Neuronal stem cell (in vitro differentiated cells): ENCODE results near the gene CLN5.

Experiments
- DNase-seq: peaks from one replicate; pipeline ENCODE4 v3.0.0-alpha.2; 2013; ENCODE audit warnings: low spot score
- H2AFZ ChIP-seq: one replicate; pipeline ENCODE4 v1.6.1; 2013; ENCODE audit warnings: mild to moderate bottlenecking, low read length, inconsistent platforms
- H2AK5ac ChIP-seq: 2 replicates; pipeline ENCODE4 v1.6.1; 2013; ENCODE audit warnings: low read depth, mild to moderate bottlenecking, inconsistent platforms, low read length, moderate library complexity, mixed read lengths
- H2BK120ac ChIP-seq: 2 replicates; pipeline ENCODE4 v1.6.1; 2013; ENCODE audit warnings: low read depth, mild to moderate bottlenecking, inconsistent platforms, low read length, moderate library complexity, mixed read lengths
- H2BK12ac ChIP-seq: one replicate; pipeline ENCODE4 v1.6.1; 2013; ENCODE audit warnings: low read length, inconsistent platforms
- H2BK15ac ChIP-seq: 2 replicates; pipeline ENCODE4 v1.6.1; 2013; ENCODE audit warnings: mild to moderate bottlenecking, low read length, inconsistent platforms, mixed read lengths
- H2BK5ac ChIP-seq: one replicate; pipeline ENCODE4 v1.6.1; 2013; ENCODE audit warnings: inconsistent platforms, mild to moderate bottlenecking, low read length, moderate library complexity
- H3K14ac ChIP-seq: one replicate; pipeline ENCODE4 v1.6.1; 2013; ENCODE audit warnings: low read length, inconsistent platforms
- H3K18ac ChIP-seq: 2 replicates; pipeline ENCODE4 v1.6.1; 2013; ENCODE audit warnings: low read length, inconsistent platforms
- H3K23ac ChIP-seq: 2 replicates; pipeline ENCODE4 v1.6.1; 2013; ENCODE audit warnings: low read depth, mild to moderate bottlenecking, mixed read lengths, low read length, inconsistent platforms; ENCODE audit not compliant: poor library complexity
- H3K27ac ChIP-seq: replicated peaks from 3 replicates; pipeline ENCODE4 v1.5.1; 2013; ENCODE audit warnings: low read length, inconsistent platforms
- H3K27me3 ChIP-seq, 3 experiments: 2 replicates each; pipeline ENCODE4 v1.6.1; 2013; ENCODE audit warnings: low read length in 3 of 3, mild to moderate bottlenecking in 2 of 3, inconsistent platforms in 1 of 3, low read depth in 1 of 3, mixed read lengths in 1 of 3, moderate library complexity in 1 of 3; ENCODE audit not compliant: control insufficient read depth in 3 of 3, insufficient read depth in 3 of 3
- H3K36me3 ChIP-seq, 2 donors: replicated peaks in 1 of 2; 2 replicates each; pipeline ENCODE4 v1.6.1; 2013; ENCODE audit warnings: low read length in 2 of 2; ENCODE audit not compliant: control insufficient read depth in 2 of 2, insufficient read depth in 2 of 2
- H3K4ac ChIP-seq: 2 replicates; pipeline ENCODE4 v1.6.1; 2013; ENCODE audit warnings: inconsistent platforms, mild to moderate bottlenecking, low read length, moderate library complexity
- H3K4me1 ChIP-seq, 2 donors: 1 replicate in 1 of 2; 2 replicates in 1 of 2; pipeline ENCODE4 v1.6.1; 2013; ENCODE audit warnings: low read length in 2 of 2, low read depth in 1 of 2; ENCODE audit not compliant: control insufficient read depth in 2 of 2, insufficient read depth in 1 of 2
- H3K4me2 ChIP-seq: one replicate; pipeline ENCODE4 v1.6.1; 2013; ENCODE audit warnings: mild to moderate bottlenecking, low read length, inconsistent platforms; ENCODE audit not compliant: insufficient read depth, poor library complexity, severe bottlenecking
- H3K4me3 ChIP-seq, 2 donors: 2 replicates each; pipeline ENCODE4 v1.5.1; 2013; ENCODE audit warnings: low read length in 2 of 2, mild to moderate bottlenecking in 2 of 2, inconsistent platforms in 1 of 2, moderate library complexity in 1 of 2
- H3K79me1 ChIP-seq: one replicate; pipeline ENCODE4 v1.6.1; 2013; ENCODE audit warnings: low read depth, mild to moderate bottlenecking, inconsistent platforms, low read length, moderate library complexity
- H3K9ac ChIP-seq: one replicate; pipeline ENCODE4 v1.6.1; 2013; ENCODE audit warnings: mild to moderate bottlenecking, low read depth, low read length, inconsistent platforms; ENCODE audit not compliant: poor library complexity
- H3K9me3 ChIP-seq, 2 donors: replicated peaks in 1 of 2; 2 replicates each; pipeline versions ENCODE3 to v1.6.1; 2013; ENCODE audit warnings: low read length in 2 of 2, mild to moderate bottlenecking in 2 of 2, inconsistent platforms in 1 of 2, low read depth in 1 of 2, mixed read lengths in 1 of 2, moderate library complexity in 1 of 2; ENCODE audit not compliant: control insufficient read depth in 2 of 2, insufficient read depth in 1 of 2
- H4K8ac ChIP-seq: one replicate; pipeline ENCODE4 v1.6.1; 2013; ENCODE audit warnings: low read depth, mild to moderate bottlenecking, inconsistent platforms, low read length, moderate library complexity
- H4K91ac ChIP-seq: one replicate; pipeline ENCODE4 v1.6.1; 2013; ENCODE audit warnings: low read length, low read depth, mild to moderate bottlenecking, inconsistent platforms; ENCODE audit not compliant: poor library complexity
- WGBS, 2 donors: extraction: QIAGEN DNeasy Blood & Tissue Kit; methylation state at CpG; one replicate each; pipeline ENCODE4 v1.1.7; 2013; ENCODE audit warnings: missing lambda C conversion rate in 2 of 2, mixed read lengths in 1 of 2; ENCODE audit not compliant: insufficient read length in 2 of 2, insufficient replicate concordance in 1 of 2; ENCODE audit errors: extremely low coverage in 2 of 2; 5-methylcytosine and 5-hydroxymethylcytosine counted together

Gene CLN5

GRCh38 chr13:76982061-76982460, 9.8 kb upstream of the CLN5 start:
- Histone ChIP-seq H2BK5ac (no peak overlapping the region), H2BK120ac (no peak overlapping the region), H4K91ac (no peak overlapping the region), H3K4me1 (no peaks in the 10 kb centered on the region), H3K4ac (no peak overlapping the region), H3K9ac (no peak overlapping the region), H2AK5ac (no peak overlapping the region), H3K9me3 (no peaks in the 10 kb centered on the region), H3K79me1 (no peaks in the 10 kb centered on the region), H3K18ac (no peak overlapping the region), H2BK12ac (no peak overlapping the region), H3K23ac (no peak overlapping the region), H3K36me3 (no peaks in the 10 kb centered on the region), H2BK15ac (no peak overlapping the region), H2AFZ (no peak overlapping the region), H3K4me2 (no peak overlapping the region), H3K4me3 (no peak overlapping the region), H3K14ac (no peak overlapping the region), H4K8ac (no peak overlapping the region), H3K27me3 (peaks cover 0 to 39% (median 2%) of the 10 kb centered on the region in 3 experiments), H3K27ac (no peak overlapping the region)
- WGBS, 2 donors: no CpG with 5 or more reads among the region's 6 CpGs
- DNase-seq: no peak

GRCh38 chr13:76983676-76984075, 8.2 kb upstream of the CLN5 start:
- Histone ChIP-seq H3K79me1 (no peaks in the 10 kb centered on the region), H3K23ac (no peak overlapping the region), H3K4ac (no peak overlapping the region), H3K27ac (no peak overlapping the region), H3K18ac (no peak overlapping the region), H3K4me3 (no peak overlapping the region), H3K9ac (no peak overlapping the region), H2AK5ac (no peak overlapping the region), H2BK15ac (no peak overlapping the region), H4K91ac (no peak overlapping the region), H2BK12ac (no peak overlapping the region), H2BK120ac (no peak overlapping the region), H3K36me3 (no peaks in the 10 kb centered on the region), H2BK5ac (no peak overlapping the region), H2AFZ (no peak overlapping the region), H4K8ac (no peak overlapping the region), H3K4me1 (no peaks in the 10 kb centered on the region), H3K4me2 (no peak overlapping the region), H3K9me3 (no peaks in the 10 kb centered on the region), H3K27me3 (peaks cover 0 to 29% (median 2%) of the 10 kb centered on the region in 3 experiments), H3K14ac (no peak overlapping the region)
- no CpG with 5 or more reads among the region's 5 CpGs for WGBS, 2 donors
- DNase-seq: no peak

GRCh38 chr13:76991432-76991795, 467 bp upstream of the CLN5 start:
- Histone ChIP-seq H2BK15ac (no peak overlapping the region), H3K27ac (no peak overlapping the region), H3K14ac (no peak overlapping the region), H2AFZ (peak overlapping the region; percentile 98), H2AK5ac (no peak overlapping the region), H3K9ac (no peak overlapping the region), H3K79me1 (no peaks in the 10 kb centered on the region), H3K23ac (no peak overlapping the region), H2BK12ac (no peak overlapping the region), H3K4me2 (peak overlapping the region; percentile 58), H3K27me3 (no peaks in the 10 kb centered on the region), H4K91ac (no peak overlapping the region), H3K9me3 (no peaks in the 10 kb centered on the region), H3K4me1 (peaks cover 3 to 5% of the 10 kb centered on the region in 2 donors), H4K8ac (peak overlapping the region; percentile 6), H2BK5ac (no peak overlapping the region), H3K4ac (no peak overlapping the region), H3K18ac (no peak overlapping the region), H3K36me3 (peaks cover 4 to 12% of the 10 kb centered on the region in 2 donors), H3K4me3 (peak overlapping the region; percentile 82 to 85), H2BK120ac (no peak overlapping the region)
- no CpG with 5 or more reads among the region's 15 CpGs for WGBS, 2 donors
- DNase-seq: peak; percentile 4

GRCh38 chr13:76992548-76993001, 694 bp downstream of the CLN5 start:
- no peak overlapping the region for H2BK120ac ChIP-seq
- no peak overlapping the region for H3K23ac ChIP-seq
- H3K79me1 ChIP-seq: no peaks in the 10 kb centered on the region
- H3K4me1 ChIP-seq: peaks cover 3 to 5% of the 10 kb centered on the region in 2 donors
- no CpG with 5 or more reads among the region's 20 CpGs for WGBS, 2 donors
- peaks cover 4 to 21% of the 10 kb centered on the region in 2 donors for H3K36me3 ChIP-seq
- no peak overlapping the region for H4K91ac ChIP-seq
- peak overlapping the region; percentile 56 for H4K8ac ChIP-seq
- no peak overlapping the region for H2BK15ac ChIP-seq
- peak; percentile 5 for DNase-seq
- no peak overlapping the region for H2BK12ac ChIP-seq
- no peak overlapping the region for H3K4ac ChIP-seq
- peak overlapping the region; percentile 98 for H2AFZ ChIP-seq
- no peaks in the 10 kb centered on the region for H3K9me3 ChIP-seq
- peak overlapping the region; percentile 7 for H3K18ac ChIP-seq
- H3K9ac ChIP-seq: peak overlapping the region; percentile 93
- H2BK5ac ChIP-seq: peak overlapping the region; percentile 67
- no peaks in the 10 kb centered on the region for H3K27me3 ChIP-seq
- peak overlapping the region; percentile 78 for H3K4me2 ChIP-seq
- H3K27ac ChIP-seq: no peak overlapping the region
- peak overlapping the region; percentile 82 to 85 for H3K4me3 ChIP-seq
- H2AK5ac ChIP-seq: no peak overlapping the region
- no peak overlapping the region for H3K14ac ChIP-seq
